KMS-11 (cell line): ENCODE data around the gene STARD13.

Experiments
- H2AFZ ChIP-seq: fragments of 200-600 bp; sonication (generic); 2 replicates; pipeline ENCODE4 v1.6.1; 2016; ENCODE audit warnings: antibody characterized with exemption, mixed run types, low read depth
- H3K27ac ChIP-seq: fragments of 200-600 bp; sonication (generic); 2 replicates; pipeline ENCODE4 v1.6.1; 2016; ENCODE audit warnings: mild to moderate bottlenecking, mixed run types
- H3K27me3 ChIP-seq: fragments of 200-600 bp; sonication (generic); 2 replicates; pipeline ENCODE4 v1.6.1; 2017; ENCODE audit warnings: mild to moderate bottlenecking, low read depth, mixed run types, moderate library complexity; ENCODE audit not compliant: insufficient read depth
- H3K36me3 ChIP-seq: fragments of 200-600 bp; sonication (generic); 2 replicates; pipeline ENCODE4 v1.6.1; 2017; ENCODE audit warnings: mild to moderate bottlenecking, mixed run types; ENCODE audit not compliant: insufficient read depth
- H3K4me1 ChIP-seq: fragments of 200-600 bp; sonication (generic); 2 replicates; pipeline ENCODE4 v1.6.1; 2016; ENCODE audit warnings: mild to moderate bottlenecking, low read depth, mixed run types; ENCODE audit not compliant: poor library complexity, severe bottlenecking
- H3K4me2 ChIP-seq: fragments of 200-600 bp; sonication (generic); 2 replicates; pipeline ENCODE4 v1.7.0; 2016; ENCODE audit warnings: mild to moderate bottlenecking, mixed run types
- H3K4me3 ChIP-seq: fragments of 200-600 bp; sonication (generic); IDR thresholded peaks from 2 replicates; pipeline ENCODE4 v1.6.1; 2017; ENCODE audit warnings: low read depth, low read length, mixed read lengths; ENCODE audit not compliant: insufficient read depth
- H3K79me2 ChIP-seq: fragments of 200-600 bp; sonication (generic); 2 replicates; pipeline ENCODE4 v1.6.1; 2016; ENCODE audit warnings: low read depth, mixed run types; ENCODE audit not compliant: insufficient read depth
- H3K9ac ChIP-seq: fragments of 200-600 bp; sonication (generic); 2 replicates; pipeline ENCODE4 v1.6.1; 2016; ENCODE audit warnings: mild to moderate bottlenecking, mixed run types
- H4K20me1 ChIP-seq: fragments of 200-600 bp; sonication (generic); 2 replicates; pipeline ENCODE4 v1.6.1; 2016; ENCODE audit warnings: mild to moderate bottlenecking, mixed run types; ENCODE audit not compliant: insufficient read depth
- TF ChIP-seq, protein P1 (sequence below): fragments of 200-600 bp; sonication (generic); conservative IDR thresholded peaks from 2 replicates; pipeline ENCODE4 v1.6.1; 2017; ENCODE audit warnings: low read depth, mild to moderate bottlenecking, antibody characterized with exemption, low read length, moderate library complexity, mixed read lengths

STARD13 gene

DNA sequence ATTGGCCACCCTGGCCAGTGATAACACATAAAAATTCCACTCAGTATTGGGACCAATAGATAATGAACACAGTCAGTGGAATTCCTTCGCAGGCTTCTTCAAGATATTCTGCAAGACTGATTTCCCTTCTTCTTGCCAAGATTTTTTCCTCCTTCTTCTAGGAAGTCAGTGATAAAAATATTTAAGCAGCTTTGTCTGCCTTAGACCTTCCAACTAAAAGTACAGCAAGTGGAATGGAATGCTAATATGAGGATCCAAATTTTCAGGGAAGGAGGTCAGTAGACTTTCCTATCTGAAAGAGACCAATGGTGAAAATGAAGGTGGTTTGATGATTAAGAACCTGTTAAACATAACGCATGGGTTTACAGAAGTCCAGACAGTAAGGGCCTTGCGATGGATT is 9.6 kb downstream of the STARD13 start:
- Histone ChIP-seq H3K9ac (no peak overlapping the region), H3K79me2 (no peaks in the 10 kb centered on the region), H3K36me3 (no peaks in the 10 kb centered on the region), H2AFZ (no peak overlapping the region), H4K20me1 (no peaks in the 10 kb centered on the region), H3K4me3 (no peak overlapping the region), H3K27me3 (no peaks in the 10 kb centered on the region), H3K4me2 (no peak overlapping the region), H3K27ac (no peak overlapping the region), H3K4me1 (no peaks in the 10 kb centered on the region)
- TF ChIP-seq, protein P1, sequence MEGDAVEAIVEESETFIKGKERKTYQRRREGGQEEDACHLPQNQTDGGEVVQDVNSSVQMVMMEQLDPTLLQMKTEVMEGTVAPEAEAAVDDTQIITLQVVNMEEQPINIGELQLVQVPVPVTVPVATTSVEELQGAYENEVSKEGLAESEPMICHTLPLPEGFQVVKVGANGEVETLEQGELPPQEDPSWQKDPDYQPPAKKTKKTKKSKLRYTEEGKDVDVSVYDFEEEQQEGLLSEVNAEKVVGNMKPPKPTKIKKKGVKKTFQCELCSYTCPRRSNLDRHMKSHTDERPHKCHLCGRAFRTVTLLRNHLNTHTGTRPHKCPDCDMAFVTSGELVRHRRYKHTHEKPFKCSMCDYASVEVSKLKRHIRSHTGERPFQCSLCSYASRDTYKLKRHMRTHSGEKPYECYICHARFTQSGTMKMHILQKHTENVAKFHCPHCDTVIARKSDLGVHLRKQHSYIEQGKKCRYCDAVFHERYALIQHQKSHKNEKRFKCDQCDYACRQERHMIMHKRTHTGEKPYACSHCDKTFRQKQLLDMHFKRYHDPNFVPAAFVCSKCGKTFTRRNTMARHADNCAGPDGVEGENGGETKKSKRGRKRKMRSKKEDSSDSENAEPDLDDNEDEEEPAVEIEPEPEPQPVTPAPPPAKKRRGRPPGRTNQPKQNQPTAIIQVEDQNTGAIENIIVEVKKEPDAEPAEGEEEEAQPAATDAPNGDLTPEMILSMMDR: no peak

DNA sequence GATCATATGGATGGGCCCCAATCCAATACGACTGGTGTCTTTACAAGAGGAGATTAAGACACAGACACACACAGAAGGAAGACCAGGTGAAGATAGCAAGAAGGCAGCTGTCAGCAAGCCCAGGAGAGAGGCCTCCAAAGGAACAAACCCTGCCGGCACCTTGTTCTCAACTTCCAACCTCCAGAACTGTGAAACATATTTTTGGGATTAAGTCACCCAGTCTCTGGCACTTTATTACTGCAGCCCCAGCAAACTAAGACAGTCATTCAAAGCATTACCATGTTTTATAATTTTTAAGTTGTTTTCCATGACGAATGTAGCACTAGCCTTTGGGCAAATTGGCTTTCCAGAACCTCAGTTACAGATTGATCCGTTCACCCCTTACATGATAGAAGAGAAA is 11.3 kb downstream of the STARD13 start:
- TF ChIP-seq, protein P1: no peak
- no peaks in the 10 kb centered on the region for H3K27me3 ChIP-seq
- H3K4me2 ChIP-seq: no peak overlapping the region
- H3K79me2 ChIP-seq: no peaks in the 10 kb centered on the region
- no peaks in the 10 kb centered on the region for H3K36me3 ChIP-seq
- no peak overlapping the region for H3K27ac ChIP-seq
- H3K9ac ChIP-seq: no peak overlapping the region
- H4K20me1 ChIP-seq: no peaks in the 10 kb centered on the region
- H3K4me3 ChIP-seq: no peak overlapping the region
- no peaks in the 10 kb centered on the region for H3K4me1 ChIP-seq
- H2AFZ ChIP-seq: no peak overlapping the region

DNA sequence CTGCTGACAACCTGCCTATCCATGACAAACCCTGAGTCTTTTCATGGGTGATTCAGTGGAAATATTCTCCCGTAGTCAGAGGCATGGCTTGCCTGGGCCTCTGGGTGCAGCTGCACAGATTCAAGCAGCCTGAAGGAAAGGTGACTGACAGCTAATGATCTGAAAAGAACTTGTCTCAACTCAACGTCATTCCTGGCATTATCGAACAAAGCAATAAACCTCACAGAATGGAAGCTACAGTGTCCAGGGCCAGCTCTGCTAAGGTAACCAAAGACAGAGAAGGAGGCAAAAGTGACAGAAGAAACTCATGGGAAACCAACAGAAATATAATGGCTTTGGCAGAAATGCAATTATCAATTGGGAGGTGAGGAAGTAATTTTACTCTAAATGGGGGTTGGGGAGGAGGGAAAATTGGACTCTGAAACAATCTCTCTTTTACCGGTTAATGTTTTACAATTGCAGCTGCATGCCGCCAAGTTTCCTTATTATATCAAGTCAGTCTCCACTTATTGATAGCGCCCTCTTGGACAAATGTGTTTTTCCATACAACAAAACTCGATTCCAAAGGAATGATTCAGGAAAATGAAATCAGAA is 12.9 kb downstream of the STARD13 start:
- Histone ChIP-seq H3K9ac (no peak overlapping the region), H3K36me3 (no peaks in the 10 kb centered on the region), H3K4me1 (no peaks in the 10 kb centered on the region), H3K79me2 (no peaks in the 10 kb centered on the region), H4K20me1 (no peaks in the 10 kb centered on the region), H3K27me3 (no peaks in the 10 kb centered on the region), H2AFZ (no peak overlapping the region), H3K4me3 (no peak overlapping the region), H3K27ac (no peak overlapping the region), H3K4me2 (no peak overlapping the region)
- TF ChIP-seq, protein P1: no peak

DNA sequence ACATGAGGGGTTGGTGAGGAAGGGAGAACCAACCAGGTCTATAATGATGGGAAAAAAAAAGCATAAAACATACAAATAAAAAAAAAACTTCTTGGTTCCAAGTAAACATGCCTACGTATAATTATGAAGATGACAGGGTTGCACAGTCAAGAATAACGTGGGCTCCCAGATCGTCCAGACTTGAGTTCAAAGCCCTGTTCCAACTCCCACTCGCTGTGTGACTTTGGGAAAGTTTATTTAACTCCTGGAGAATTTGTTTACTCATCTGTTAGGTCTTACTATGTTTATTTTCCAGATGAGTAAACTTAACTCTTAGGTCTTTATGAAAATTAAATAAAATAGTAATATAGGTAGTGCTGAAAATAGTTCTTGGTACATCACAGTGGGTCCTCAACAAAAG is 13.8 kb downstream of the STARD13 start:
- no peaks in the 10 kb centered on the region for H3K36me3 ChIP-seq
- TF ChIP-seq, protein P1: no peak
- no peaks in the 10 kb centered on the region for H4K20me1 ChIP-seq
- no peak overlapping the region for H3K9ac ChIP-seq
- no peak overlapping the region for H3K4me2 ChIP-seq
- H3K79me2 ChIP-seq: no peaks in the 10 kb centered on the region
- no peak overlapping the region for H2AFZ ChIP-seq
- H3K4me1 ChIP-seq: no peaks in the 10 kb centered on the region
- no peaks in the 10 kb centered on the region for H3K27me3 ChIP-seq
- no peak overlapping the region for H3K27ac ChIP-seq
- H3K4me3 ChIP-seq: no peak overlapping the region
